ENCODE data around the gene USP3. TPM values are rescaled to one million over a fixed set of nuclear protein-coding genes. Genes with fewer than 3 reads are reported as not detected.
A peak's percentile ranks its signal among the peaks of the same experiment; 100 is the strongest.

The USP3 gene
- total and polyA plus RNA-seq, 2 donors (not counting 3 experiments of a cell fraction or from before 2014, with no cell fraction given) = 18.8 to 52.4 TPM

- DNase-seq (ENCODE audit: low read depth, low spot score) = peak; percentile 77
- no peak overlapping the region for H3K4me3 ChIP-seq (replicated peaks in 1 of 3; ENCODE audit: insufficient read depth in 1 of 3, low read depth in 1 of 3, low read length in 3 of 3)
Observed at GRCh38 chr15:63466378-63467192, 37.8 kb upstream of the USP3 start.

More at GRCh38 chr15:63466378-63467192, 37.8 kb upstream of the USP3 start:
- no peak for TF ChIP-seq POLR2AphosphoS5 (IDR thresholded peaks at IDR 0.05; ENCODE audit: insufficient read depth, low read depth, low read length)
- no peak for TF ChIP-seq FOS (IDR thresholded peaks at IDR 0.05; ENCODE audit: borderline replicate concordance, insufficient read depth, low read length)
- no peak for TF ChIP-seq MAX (IDR thresholded peaks at IDR 0.05; ENCODE audit: insufficient read depth, insufficient read length)
- TF ChIP-seq CTCF (IDR thresholded peaks at IDR 0.05; ENCODE audit: extremely low read depth in 1 of 2, insufficient read depth in 1 of 2, low read depth in 1 of 2, low read length in 2 of 2) = peak; percentile 54 to 63
- no peak for TF ChIP-seq EZH2 (IDR thresholded peaks at IDR 0.05; ENCODE audit: borderline replicate concordance, low read depth, low read length, severe bottlenecking)
- TF ChIP-seq POLR2A (IDR thresholded peaks at IDR 0.05; ENCODE audit: low read depth, low read length) = no peak
- no peaks in the 10 kb centered on the region for H3K9me3 ChIP-seq (replicated peaks; ENCODE audit: control insufficient read depth, insufficient read depth, low read length)
- H2AFZ ChIP-seq (ENCODE audit: low read depth, low read length) = no peak overlapping the region
- H3K27me3 ChIP-seq (ENCODE audit: control insufficient read depth in 2 of 2, insufficient read depth in 2 of 2, low read length in 2 of 2) = no peaks in the 10 kb centered on the region
- no peaks in the 10 kb centered on the region for H3K79me2 ChIP-seq (ENCODE audit: control insufficient read depth, insufficient read depth, low read length)
- H3K9me1 ChIP-seq (replicated peaks; ENCODE audit: control insufficient read depth, extremely low read depth, insufficient read depth, low read length) = no peaks in the 10 kb centered on the region
- H3K36me3 ChIP-seq (ENCODE audit: control insufficient read depth in 2 of 2, extremely low read depth in 1 of 2, insufficient read depth in 2 of 2, low read length in 2 of 2) = no peaks in the 10 kb centered on the region
- peaks cover 8% of the 10 kb centered on the region for H3K4me1 ChIP-seq (ENCODE audit: control insufficient read depth, extremely low read depth, insufficient read depth, low read length)
- dilution Hi-C loops (cut with MboI; ENCODE audit: extremely low pct_ligation_motif_present, low sequenced_read_pairs) = no loop called here
- ChIA-PET CTCF (interaction anchor here (0.6 to 3.1 kb wide), 63 partner anchors 8 to 601 kb away, joined by 3 to 78 read pairs (median 5); partner anchors contain the start of genes FBXL22 and USP3), POLR2A (interaction anchor here (1.0 to 1.5 kb wide), 2 partner anchors 167 to 626 kb away, joined by 3 read pairs; no protein-coding TSS in a partner anchor)
- H4K20me1 ChIP-seq (replicated peaks; ENCODE audit: control insufficient read depth, extremely low read depth, insufficient read depth, low read length) = no peaks in the 10 kb centered on the region
- intact Hi-C loops (cut with micrococcal nuclease) = loop anchor here (1.0 to 5.0 kb wide), 5 partner anchors 36 to 600 kb away; no protein-coding TSS in a partner anchor
- BruUV-seq (replicated peaks) = no TSS peak
- no peak overlapping the region for H3K9ac ChIP-seq (replicated peaks; ENCODE audit: extremely low read depth, insufficient read depth, low read length)
- H3K27ac ChIP-seq (ENCODE audit: insufficient read depth, low read depth, low read length) = no peak overlapping the region
- no peak overlapping the region for H3K4me2 ChIP-seq (ENCODE audit: insufficient read depth, low read length)
- peak; percentile 92 for FAIRE-seq

Measured in endothelial cell of umbilical vein (primary cell).